Breast epithelium (tissue), 3 donors: ENCODE measurements around the gene FEZF2.

Experiments used
- CTCF ChIP-seq, 3 donors: fragments of 450-650 bp; IDR thresholded peaks; one replicate each; pipeline ENCODE4 v1.5.1; 2016 to 2017; ENCODE audit warnings: antibody characterized with exemption in 3 of 3, mild to moderate bottlenecking in 3 of 3, moderate library complexity in 3 of 3
- POLR2A ChIP-seq: fragments of 450-650 bp; IDR thresholded peaks from one replicate; pipeline ENCODE4 v1.6.1; 2016; ENCODE audit warnings: antibody characterized with exemption, mild to moderate bottlenecking, moderate library complexity
- POLR2AphosphoS5 ChIP-seq, 3 donors: sonication (generic); formaldehyde crosslinking; IDR thresholded peaks; one replicate each; pipeline ENCODE4 v1.6.1; 2017; ENCODE audit warnings: antibody characterized with exemption in 3 of 3

DNA sequence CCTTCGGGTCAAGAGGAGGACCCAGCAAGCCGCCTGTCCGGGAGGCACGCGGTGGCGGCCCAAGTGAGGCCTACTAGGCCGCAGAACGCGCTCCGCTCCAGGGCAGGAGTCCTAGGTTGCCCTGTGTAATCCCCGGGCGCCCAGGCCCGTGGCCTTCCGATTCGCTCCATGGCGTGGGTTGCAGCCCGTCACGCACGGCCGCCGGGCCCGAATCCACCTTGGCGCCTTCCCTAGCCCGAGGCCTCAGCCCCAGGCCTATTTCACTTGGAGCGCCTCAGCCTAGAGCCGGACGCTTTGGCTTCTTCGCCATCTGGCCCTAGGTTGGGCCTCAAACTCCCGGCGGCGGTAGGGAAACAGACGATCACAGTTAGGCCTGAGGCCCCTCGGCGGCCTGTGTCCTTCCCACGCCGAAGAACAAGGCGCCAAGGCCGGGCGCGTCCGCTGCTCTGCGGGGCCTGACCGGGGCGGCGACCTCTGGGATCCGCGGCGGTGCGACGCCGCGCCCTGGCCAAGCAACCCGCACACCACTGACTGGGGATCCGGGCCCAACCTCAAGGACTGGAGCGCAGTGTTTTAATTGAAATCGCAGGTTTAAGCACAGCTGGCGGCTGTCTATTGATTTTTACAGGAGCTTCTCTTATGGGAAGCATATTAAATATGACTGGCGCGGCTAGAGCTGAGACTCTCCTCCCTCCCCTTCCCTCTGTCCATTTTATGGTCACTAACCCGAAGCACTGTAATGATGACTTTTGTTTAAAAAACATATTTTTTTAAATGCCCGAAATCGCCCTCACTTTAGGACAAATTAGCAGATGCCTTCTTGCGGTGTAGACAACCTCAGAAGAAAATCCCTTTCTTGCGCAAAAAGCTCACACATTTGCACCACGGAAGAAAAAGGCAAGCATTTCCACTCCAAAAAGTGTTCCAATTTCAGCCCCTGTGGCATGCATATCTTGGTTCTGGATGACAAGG, 3.8 kb upstream of the FEZF2 start:
- TF ChIP-seq CTCF (IDR thresholded peaks at IDR 0.05) (no peak), POLR2AphosphoS5 (IDR thresholded peaks at IDR 0.05) (no peak), POLR2A (no peak)
